Measurements from ENCODE around the gene COL4A6. TPM values are rescaled to one million over a fixed set of nuclear protein-coding genes. Genes with fewer than 3 reads are reported as not detected.
"Not testable (repeated sequence)": the region's sequence is repeated elsewhere in the genome, so short reads cannot be mapped to it uniquely, and the experiment has no call there.

The COL4A6 gene
- not detected for total RNA-seq
- total RNA-seq = 0 to 0.23 reads per million in 2 donors

DNA sequence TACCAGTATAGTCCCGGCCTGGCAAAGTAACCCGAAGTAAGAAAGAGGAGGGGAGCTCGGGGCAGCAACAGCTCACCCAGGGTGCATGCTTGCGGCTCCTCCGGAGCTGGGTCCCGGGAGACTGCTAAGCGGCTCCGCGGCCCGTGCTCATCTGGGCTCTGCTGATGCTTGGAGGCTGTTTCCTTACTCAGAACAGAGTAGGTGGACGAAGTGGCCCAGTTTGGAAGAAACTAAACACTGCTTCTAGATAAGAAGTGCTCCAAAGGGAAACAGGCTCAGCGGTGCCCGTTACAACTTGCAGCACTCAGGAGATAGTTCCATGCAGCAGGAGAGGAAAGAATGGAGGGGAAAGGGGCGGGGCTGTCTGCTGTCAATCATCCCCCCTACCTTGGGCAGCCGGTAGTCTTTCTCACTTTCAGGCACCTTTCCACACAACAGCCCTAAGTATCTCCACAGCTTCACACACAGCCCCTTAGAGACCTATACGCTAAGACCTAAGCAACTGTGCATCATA lies at the start of gene COL4A6:
TSS of gene COL4A6 (minus strand) at position 313 of the 514 bp plus-strand sequence. CDS start at position 87, 226 bp downstream.
- Mint-ChIP-seq H3K4me3 (peak within 1 kb of the TSS; percentile 65), H3K27me3 (peaks cover 22% of the 10 kb centered on the region), H3K4me1 (peaks cover 10% of the 10 kb centered on the region), H3K27ac (no peak within 1 kb of the TSS), H3K36me3 (ENCODE audit: low read depth) (no peaks in the 10 kb centered on the region)
- ATAC-seq = no peak
- DNase-seq = no peak
- H3K9me3 ChIP-seq (ENCODE audit: control insufficient read depth, low read length, poor library complexity, severe bottlenecking) = no peaks in the 10 kb centered on the region

GRCh38 chrX:108485960-108486359 lies 47.7 kb upstream of the COL4A6 start:
- ATAC-seq = no peak
- Mint-ChIP-seq H3K36me3 (ENCODE audit: low read depth) (no peaks in the 10 kb centered on the region), H3K4me1 (no peaks in the 10 kb centered on the region), H3K4me3 (no peak overlapping the region), H3K27ac (no peak overlapping the region), H3K27me3 (no peaks in the 10 kb centered on the region)
- H3K9me3 ChIP-seq (ENCODE audit: control insufficient read depth, low read length, poor library complexity, severe bottlenecking) = no peaks in the 10 kb centered on the region
- DNase-seq = no peak

- ATAC-seq (no peak), DNase-seq (no peak)
- no peak overlapping the region for H3K27ac Mint-ChIP-seq
- H3K36me3 Mint-ChIP-seq (ENCODE audit: low read depth) = no peaks in the 10 kb centered on the region
- H3K4me1 Mint-ChIP-seq = no peaks in the 10 kb centered on the region
- H3K27me3 Mint-ChIP-seq = no peaks in the 10 kb centered on the region
- H3K4me3 Mint-ChIP-seq = no peak overlapping the region
- H3K9me3 ChIP-seq (ENCODE audit: control insufficient read depth, low read length, poor library complexity, severe bottlenecking) = no peaks in the 10 kb centered on the region
Observed at GRCh38 chrX:108484251-108484650, 46.0 kb upstream of the COL4A6 start.

DNA sequence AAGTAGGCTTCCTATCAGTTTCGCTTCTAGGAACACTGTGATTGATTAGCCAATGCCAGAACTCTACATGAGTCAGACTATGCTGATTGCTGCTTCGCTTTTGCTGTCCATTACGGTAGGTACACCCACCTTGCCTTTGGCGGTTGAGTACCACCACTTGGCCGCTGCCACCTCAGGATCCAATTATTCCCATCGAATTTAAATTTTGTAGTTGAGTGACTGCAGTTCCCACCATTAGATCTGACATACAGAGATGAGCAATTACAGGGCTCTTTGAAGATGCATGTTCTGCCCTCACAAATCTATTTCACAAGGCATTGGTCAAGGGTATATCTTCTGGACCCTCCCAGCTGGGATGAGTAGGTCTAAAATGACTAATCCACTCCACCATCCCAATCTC lies 43.3 kb upstream of the COL4A6 start:
- H3K27me3 Mint-ChIP-seq; H3K9me3 ChIP-seq (ENCODE audit: control insufficient read depth, low read length, poor library complexity, severe bottlenecking); H3K4me1 Mint-ChIP-seq; H3K4me3 Mint-ChIP-seq; ATAC-seq; H3K36me3 Mint-ChIP-seq (ENCODE audit: low read depth); DNase-seq; H3K27ac Mint-ChIP-seq: not testable (repeated sequence)

DNA sequence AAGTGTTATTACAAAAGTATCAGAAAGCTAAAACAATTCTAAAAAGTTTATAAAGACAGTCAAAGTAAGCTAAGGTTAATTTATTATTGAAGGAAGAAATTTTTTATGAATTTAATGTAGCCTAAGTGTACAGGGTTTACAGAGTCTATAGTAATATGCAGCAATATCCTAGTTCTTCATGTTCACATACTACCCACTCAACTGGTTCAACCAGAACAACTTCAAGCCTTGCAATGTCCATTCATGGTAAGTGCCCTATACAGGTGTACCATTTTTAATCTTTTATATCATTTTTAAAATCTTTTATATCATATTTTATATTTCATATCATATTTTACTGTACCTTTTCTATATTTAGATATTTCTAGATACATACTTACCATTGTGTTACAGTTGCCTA lies 35.8 kb upstream of the COL4A6 start:
- Mint-ChIP-seq H3K4me3 (no peak overlapping the region), H3K36me3 (ENCODE audit: low read depth) (no peaks in the 10 kb centered on the region), H3K27ac (no peak overlapping the region), H3K27me3 (no peaks in the 10 kb centered on the region), H3K4me1 (no peaks in the 10 kb centered on the region)
- H3K9me3 ChIP-seq (ENCODE audit: control insufficient read depth, low read length, poor library complexity, severe bottlenecking) = no peaks in the 10 kb centered on the region
- no peak for DNase-seq
- no peak for ATAC-seq

DNA sequence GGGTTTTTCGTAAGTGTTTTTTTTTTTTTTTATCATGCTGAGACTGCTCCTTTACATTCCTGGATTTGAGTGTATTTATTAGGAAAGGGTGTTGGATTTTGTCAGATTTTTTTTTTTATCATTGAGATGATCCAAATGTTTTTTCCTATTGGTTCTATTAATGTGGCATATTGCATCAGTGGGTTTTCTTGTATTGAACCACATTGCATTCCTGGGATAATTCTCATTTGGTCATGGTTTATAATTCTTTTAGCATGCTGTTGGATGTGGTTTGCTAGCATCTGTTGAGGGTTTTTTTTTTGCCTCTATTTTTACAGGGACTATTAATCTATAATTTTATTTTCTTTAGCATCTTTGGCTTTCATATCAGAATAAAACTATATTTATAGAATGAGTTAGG lies 30.3 kb upstream of the COL4A6 start:
- H3K4me3 Mint-ChIP-seq = no peak overlapping the region
- H3K27me3 Mint-ChIP-seq = no peaks in the 10 kb centered on the region
- H3K9me3 ChIP-seq (ENCODE audit: control insufficient read depth, low read length, poor library complexity, severe bottlenecking) = no peaks in the 10 kb centered on the region
- DNase-seq = no peak
- H3K36me3 Mint-ChIP-seq (ENCODE audit: low read depth) = no peaks in the 10 kb centered on the region
- no peak for ATAC-seq
- H3K4me1 Mint-ChIP-seq = no peaks in the 10 kb centered on the region
- no peak overlapping the region for H3K27ac Mint-ChIP-seq

GRCh38 chrX:108464604-108465003 lies 26.4 kb upstream of the COL4A6 start:
- no peak for DNase-seq
- no peaks in the 10 kb centered on the region for H3K36me3 Mint-ChIP-seq (ENCODE audit: low read depth)

GRCh38 chrX:108456971-108457477 lies 18.8 kb upstream of the COL4A6 start:
- no peak for ATAC-seq
- no peak for DNase-seq
- Mint-ChIP-seq H3K27ac (no peak overlapping the region), H3K27me3 (no peaks in the 10 kb centered on the region), H3K4me1 (no peaks in the 10 kb centered on the region), H3K36me3 (ENCODE audit: low read depth) (no peaks in the 10 kb centered on the region), H3K4me3 (no peak overlapping the region)
- no peaks in the 10 kb centered on the region for H3K9me3 ChIP-seq (ENCODE audit: control insufficient read depth, low read length, poor library complexity, severe bottlenecking)

More at GRCh38 chrX:108464604-108465003, 26.4 kb upstream of the COL4A6 start:
- ATAC-seq = no peak
- H3K27ac Mint-ChIP-seq = no peak overlapping the region
- no peak overlapping the region for H3K4me3 Mint-ChIP-seq
- no peaks in the 10 kb centered on the region for H3K4me1 Mint-ChIP-seq
- H3K27me3 Mint-ChIP-seq = no peaks in the 10 kb centered on the region
- no peaks in the 10 kb centered on the region for H3K9me3 ChIP-seq (ENCODE audit: control insufficient read depth, low read length, poor library complexity, severe bottlenecking)

GRCh38 chrX:108453841-108454240 lies 15.6 kb upstream of the COL4A6 start:
- no peak overlapping the region for H3K4me3 Mint-ChIP-seq
- H3K27ac Mint-ChIP-seq = no peak overlapping the region
- no peaks in the 10 kb centered on the region for H3K9me3 ChIP-seq (ENCODE audit: control insufficient read depth, low read length, poor library complexity, severe bottlenecking)

DNA sequence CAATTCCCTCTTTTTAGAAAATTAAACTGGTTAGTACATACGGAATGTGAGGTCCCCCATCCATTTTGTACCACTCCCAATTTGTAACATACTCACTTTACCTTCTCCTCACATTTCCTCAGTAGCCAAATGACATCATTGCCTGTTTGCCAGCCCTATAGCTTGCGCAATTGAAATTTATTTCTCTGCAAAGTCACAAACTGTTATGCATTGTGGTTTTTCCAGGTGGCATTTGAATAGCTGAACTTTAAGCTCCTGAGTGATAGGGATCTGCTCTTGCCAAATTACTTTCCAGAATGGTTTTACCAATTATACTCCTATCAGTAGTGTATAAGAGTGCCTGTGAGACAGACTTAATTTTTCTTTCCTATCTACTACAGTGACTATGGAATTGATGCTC lies 9.1 kb upstream of the COL4A6 start:
- Mint-ChIP-seq H3K4me3 (no peak overlapping the region), H3K4me1 (no peaks in the 10 kb centered on the region), H3K36me3 (ENCODE audit: low read depth) (no peaks in the 10 kb centered on the region), H3K27me3 (peaks cover 4% of the 10 kb centered on the region), H3K27ac (no peak overlapping the region)
- ATAC-seq (no peak), DNase-seq (no peak)
- H3K9me3 ChIP-seq (ENCODE audit: control insufficient read depth, low read length, poor library complexity, severe bottlenecking) = no peaks in the 10 kb centered on the region

More at GRCh38 chrX:108453841-108454240, 15.6 kb upstream of the COL4A6 start:
- ATAC-seq = no peak
- no peaks in the 10 kb centered on the region for H3K4me1 Mint-ChIP-seq
- DNase-seq = no peak
- no peaks in the 10 kb centered on the region for H3K27me3 Mint-ChIP-seq
- no peaks in the 10 kb centered on the region for H3K36me3 Mint-ChIP-seq (ENCODE audit: low read depth)

- no peak for DNase-seq
- H3K9me3 ChIP-seq (ENCODE audit: control insufficient read depth, low read length, poor library complexity, severe bottlenecking) = no peaks in the 10 kb centered on the region
- ATAC-seq = no peak
- H3K27me3 Mint-ChIP-seq = peaks cover 21% of the 10 kb centered on the region
- H3K4me1 Mint-ChIP-seq = peaks cover 10% of the 10 kb centered on the region
- H3K36me3 Mint-ChIP-seq (ENCODE audit: low read depth) = no peaks in the 10 kb centered on the region
- no peak overlapping the region for H3K27ac Mint-ChIP-seq
- no peak overlapping the region for H3K4me3 Mint-ChIP-seq
Observed at GRCh38 chrX:108442901-108443464, 4.8 kb upstream of the COL4A6 start.

DNA sequence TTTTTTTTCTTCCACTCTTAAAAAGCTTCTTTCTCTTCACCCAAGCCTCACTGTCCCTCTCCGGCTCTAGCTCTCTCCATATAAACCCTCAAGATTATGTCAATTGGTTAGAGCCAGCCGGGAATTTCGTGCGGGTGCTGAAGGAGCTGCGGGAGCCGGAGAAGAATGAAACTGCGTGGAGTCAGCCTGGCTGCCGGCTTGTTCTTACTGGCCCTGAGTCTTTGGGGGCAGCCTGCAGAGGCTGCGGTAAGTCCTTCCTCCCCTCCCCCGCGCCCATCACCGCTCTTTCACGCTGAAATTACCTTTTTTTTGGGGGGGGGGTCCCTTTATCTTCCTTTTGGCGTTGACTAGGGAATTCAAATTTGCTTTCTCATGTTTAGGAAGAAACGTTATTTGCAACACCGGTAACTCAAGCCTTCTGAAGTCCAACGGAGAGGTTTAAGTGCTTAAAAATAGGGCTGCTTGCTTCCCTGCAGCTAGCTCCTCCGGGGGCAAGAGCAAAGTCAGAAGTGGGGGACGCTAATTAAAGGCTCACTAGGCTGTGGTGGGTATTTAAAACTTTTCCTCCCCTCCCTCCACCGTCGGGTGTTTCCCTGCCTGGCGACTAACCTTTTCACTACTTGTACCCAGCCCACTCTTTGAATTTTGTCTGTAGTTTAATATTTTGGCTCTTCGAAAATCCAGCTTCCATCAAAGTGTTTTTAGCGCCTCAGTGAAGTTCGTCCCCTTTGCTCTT lies 1.9 kb upstream of the COL4A6 start:
- H3K27ac Mint-ChIP-seq = no peak overlapping the region
- H3K36me3 Mint-ChIP-seq (ENCODE audit: low read depth) = no peaks in the 10 kb centered on the region
- ATAC-seq (no peak), DNase-seq (no peak)
- no peaks in the 10 kb centered on the region for H3K9me3 ChIP-seq (ENCODE audit: control insufficient read depth, low read length, poor library complexity, severe bottlenecking)
- peaks cover 10% of the 10 kb centered on the region for H3K4me1 Mint-ChIP-seq
- peaks cover 26% of the 10 kb centered on the region for H3K27me3 Mint-ChIP-seq
- H3K4me3 Mint-ChIP-seq = peak overlapping the region; percentile 65

- DNase-seq = no peak
- peaks cover 26% of the 10 kb centered on the region for H3K27me3 Mint-ChIP-seq
- H3K36me3 Mint-ChIP-seq (ENCODE audit: low read depth) = no peaks in the 10 kb centered on the region
Observed at GRCh38 chrX:108439426-108439942, 1.3 kb upstream of the COL4A6 start, which contains the start of gene COL4A5. Gene COL4A5 (plus strand): TSS chrX:108439838. CDS start chrX:108440126, 288 bp downstream.

More at GRCh38 chrX:108439426-108439942, 1.3 kb upstream of the COL4A6 start, which contains the start of gene COL4A5:
- ATAC-seq = no peak
- peaks cover 10% of the 10 kb centered on the region for H3K4me1 Mint-ChIP-seq
- no peak within 1 kb of the TSS for H3K27ac Mint-ChIP-seq
- peak within 1 kb of the TSS; percentile 65 for H3K4me3 Mint-ChIP-seq
- no peaks in the 10 kb centered on the region for H3K9me3 ChIP-seq (ENCODE audit: control insufficient read depth, low read length, poor library complexity, severe bottlenecking)
